ENCODE measurements around the gene SOD2.

DNA sequence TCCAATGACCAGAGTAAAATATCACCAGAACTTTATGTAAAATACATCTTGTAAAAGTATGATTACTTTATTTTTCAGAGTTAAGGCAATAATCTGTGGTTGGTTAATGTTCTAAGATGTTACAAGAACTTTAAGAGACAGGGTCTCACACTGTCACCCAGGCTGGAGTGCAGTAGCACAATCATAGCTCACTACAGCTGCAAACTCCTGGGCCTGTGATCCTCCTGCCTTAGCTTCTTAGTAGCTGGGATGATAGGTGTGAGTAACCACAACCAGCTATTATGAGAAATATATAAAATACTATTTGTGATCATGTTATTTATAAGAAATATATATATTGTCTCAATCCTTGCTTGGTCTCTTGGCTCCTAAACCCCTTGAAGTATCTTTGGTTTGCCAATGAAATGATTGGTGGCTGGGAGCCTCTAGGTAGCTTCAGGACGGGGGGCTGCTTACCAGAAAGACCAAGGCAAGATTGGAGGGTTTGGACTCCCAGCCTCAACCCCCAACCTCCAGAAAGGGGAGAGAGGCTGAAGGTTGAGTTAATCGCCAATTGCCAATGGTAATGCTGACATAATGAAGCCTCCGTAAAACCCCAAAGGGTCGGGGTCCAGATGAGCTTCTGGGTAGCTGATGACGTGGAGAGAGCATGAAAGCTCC, 15.4 kb downstream of the SOD2 start:
- TF ChIP-seq, protein P1, sequence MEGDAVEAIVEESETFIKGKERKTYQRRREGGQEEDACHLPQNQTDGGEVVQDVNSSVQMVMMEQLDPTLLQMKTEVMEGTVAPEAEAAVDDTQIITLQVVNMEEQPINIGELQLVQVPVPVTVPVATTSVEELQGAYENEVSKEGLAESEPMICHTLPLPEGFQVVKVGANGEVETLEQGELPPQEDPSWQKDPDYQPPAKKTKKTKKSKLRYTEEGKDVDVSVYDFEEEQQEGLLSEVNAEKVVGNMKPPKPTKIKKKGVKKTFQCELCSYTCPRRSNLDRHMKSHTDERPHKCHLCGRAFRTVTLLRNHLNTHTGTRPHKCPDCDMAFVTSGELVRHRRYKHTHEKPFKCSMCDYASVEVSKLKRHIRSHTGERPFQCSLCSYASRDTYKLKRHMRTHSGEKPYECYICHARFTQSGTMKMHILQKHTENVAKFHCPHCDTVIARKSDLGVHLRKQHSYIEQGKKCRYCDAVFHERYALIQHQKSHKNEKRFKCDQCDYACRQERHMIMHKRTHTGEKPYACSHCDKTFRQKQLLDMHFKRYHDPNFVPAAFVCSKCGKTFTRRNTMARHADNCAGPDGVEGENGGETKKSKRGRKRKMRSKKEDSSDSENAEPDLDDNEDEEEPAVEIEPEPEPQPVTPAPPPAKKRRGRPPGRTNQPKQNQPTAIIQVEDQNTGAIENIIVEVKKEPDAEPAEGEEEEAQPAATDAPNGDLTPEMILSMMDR (IDR thresholded peaks at IDR 0.05): no peak
- TF ChIP-seq POLR2A (IDR thresholded peaks at IDR 0.05; ENCODE audit: low read depth) (no peak), POLR2AphosphoS5 (IDR thresholded peaks at IDR 0.05) (no peak), EP300 (IDR thresholded peaks at IDR 0.05) (no peak)
